Measurements from ENCODE around the gene FN1. TPM values are rescaled to one million over a fixed set of nuclear protein-coding genes. Genes with fewer than 3 reads are reported as not detected.

Gene FN1
- total and polyA plus RNA-seq, 3 donors from 2014 or later: 36.8 to 245 (median 66.3) TPM

DNA sequence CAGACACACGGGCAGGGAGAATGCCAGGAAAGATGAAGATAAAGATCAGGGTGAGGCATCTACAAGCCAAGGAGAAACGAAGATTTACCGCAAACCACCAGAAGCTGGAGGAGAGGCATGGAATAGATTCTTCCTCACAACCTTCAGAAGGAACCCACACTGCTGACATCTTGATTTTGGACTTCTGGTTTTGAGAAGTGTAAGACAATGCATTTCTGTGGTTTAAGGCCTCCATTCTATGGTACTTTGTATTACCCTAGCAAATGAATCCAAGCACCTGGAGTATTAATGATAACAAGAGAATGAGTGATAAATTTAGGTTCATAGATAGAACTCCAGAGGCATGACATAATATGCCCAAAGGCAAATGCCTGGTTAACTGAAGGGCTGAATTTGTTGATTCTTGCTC is 11.8 kb upstream of the FN1 start:
- no peak for DNase-seq
- no peaks in the 10 kb centered on the region for H3K27me3 ChIP-seq
- no peaks in the 10 kb centered on the region for H3K9me3 ChIP-seq
- WGBS, 2 donors: 80 to 95% methylated on average over 3 of the region's 3 CpGs
- no peaks in the 10 kb centered on the region for H3K36me3 ChIP-seq (ENCODE audit: low read depth, missing control alignments)
- TF ChIP-seq, protein P1, sequence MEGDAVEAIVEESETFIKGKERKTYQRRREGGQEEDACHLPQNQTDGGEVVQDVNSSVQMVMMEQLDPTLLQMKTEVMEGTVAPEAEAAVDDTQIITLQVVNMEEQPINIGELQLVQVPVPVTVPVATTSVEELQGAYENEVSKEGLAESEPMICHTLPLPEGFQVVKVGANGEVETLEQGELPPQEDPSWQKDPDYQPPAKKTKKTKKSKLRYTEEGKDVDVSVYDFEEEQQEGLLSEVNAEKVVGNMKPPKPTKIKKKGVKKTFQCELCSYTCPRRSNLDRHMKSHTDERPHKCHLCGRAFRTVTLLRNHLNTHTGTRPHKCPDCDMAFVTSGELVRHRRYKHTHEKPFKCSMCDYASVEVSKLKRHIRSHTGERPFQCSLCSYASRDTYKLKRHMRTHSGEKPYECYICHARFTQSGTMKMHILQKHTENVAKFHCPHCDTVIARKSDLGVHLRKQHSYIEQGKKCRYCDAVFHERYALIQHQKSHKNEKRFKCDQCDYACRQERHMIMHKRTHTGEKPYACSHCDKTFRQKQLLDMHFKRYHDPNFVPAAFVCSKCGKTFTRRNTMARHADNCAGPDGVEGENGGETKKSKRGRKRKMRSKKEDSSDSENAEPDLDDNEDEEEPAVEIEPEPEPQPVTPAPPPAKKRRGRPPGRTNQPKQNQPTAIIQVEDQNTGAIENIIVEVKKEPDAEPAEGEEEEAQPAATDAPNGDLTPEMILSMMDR (IDR thresholded peaks at IDR 0.05): no peak
- TF ChIP-seq POLR2A (IDR thresholded peaks at IDR 0.05): no peak
- no peak overlapping the region for H3K27ac ChIP-seq
- no peak overlapping the region for H3K4me3 ChIP-seq
- intact Hi-C loops (cut with DNase I; ENCODE audit: low total_unique reads): no loop called here
- no peaks in the 10 kb centered on the region for H3K4me1 ChIP-seq

DNA sequence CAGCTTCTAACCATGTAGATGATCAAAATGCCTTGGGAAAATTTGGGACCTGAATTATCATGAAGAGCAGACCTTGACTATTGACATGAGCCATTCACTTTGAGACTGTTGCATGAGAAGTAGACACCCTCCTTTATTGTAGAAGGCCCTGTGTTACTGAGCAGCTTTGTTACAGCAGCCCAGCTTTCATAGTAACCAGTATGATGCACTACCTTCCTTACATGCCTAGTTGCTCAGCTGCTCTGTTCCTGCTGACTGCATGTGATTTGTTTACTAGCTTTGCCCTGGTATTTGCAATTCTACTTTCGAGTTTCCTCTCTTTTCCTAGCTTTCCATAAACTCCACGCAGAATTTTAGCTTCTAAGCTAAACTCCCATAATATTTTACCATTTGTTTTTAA is 11.2 kb upstream of the FN1 start:
- intact Hi-C loops (cut with DNase I; ENCODE audit: low total_unique reads): no loop called here
- no peak overlapping the region for H3K4me3 ChIP-seq
- H3K27me3 ChIP-seq: no peaks in the 10 kb centered on the region
- DNase-seq: no peak
- no peaks in the 10 kb centered on the region for H3K36me3 ChIP-seq (ENCODE audit: low read depth, missing control alignments)
- no peak for TF ChIP-seq POLR2A (IDR thresholded peaks at IDR 0.05)
- TF ChIP-seq, protein P1 (IDR thresholded peaks at IDR 0.05): no peak
- WGBS, 2 donors: 85 to 87% methylated on average over 2 of the region's 2 CpGs
- H3K27ac ChIP-seq: no peak overlapping the region
- H3K4me1 ChIP-seq: no peaks in the 10 kb centered on the region
- no peaks in the 10 kb centered on the region for H3K9me3 ChIP-seq

DNA sequence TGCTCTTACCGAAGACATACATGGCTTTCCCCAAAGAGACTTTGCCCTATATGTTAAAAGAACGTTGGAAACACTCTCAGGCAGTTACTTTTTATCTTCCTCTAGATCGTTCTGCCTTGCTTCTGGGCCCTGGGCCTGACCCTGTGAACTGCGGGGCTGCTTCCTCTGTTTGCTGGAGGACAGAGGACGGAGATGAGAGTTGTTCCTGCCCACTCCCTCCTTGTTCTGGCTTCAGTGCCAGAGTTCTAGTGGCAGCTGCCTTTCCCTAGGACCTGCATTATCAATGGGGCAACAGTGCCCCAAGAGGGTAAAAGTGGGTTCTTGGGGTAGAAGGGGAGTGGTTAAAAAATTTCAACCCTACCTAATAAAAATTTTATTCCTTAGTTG is 6.5 kb upstream of the FN1 start:
- no peaks in the 10 kb centered on the region for H3K27me3 ChIP-seq
- TF ChIP-seq POLR2A (IDR thresholded peaks at IDR 0.05): no peak
- TF ChIP-seq, protein P1 (IDR thresholded peaks at IDR 0.05): no peak
- no peaks in the 10 kb centered on the region for H3K36me3 ChIP-seq (ENCODE audit: low read depth, missing control alignments)
- 52 to 60% methylated on average over 5 of the region's 5 CpGs for WGBS, 2 donors
- H3K4me1 ChIP-seq: no peaks in the 10 kb centered on the region
- intact Hi-C loops (cut with DNase I; ENCODE audit: low total_unique reads): no loop called here
- H3K9me3 ChIP-seq: no peaks in the 10 kb centered on the region
- no peak overlapping the region for H3K4me3 ChIP-seq
- DNase-seq: no peak
- H3K27ac ChIP-seq: no peak overlapping the region

DNA sequence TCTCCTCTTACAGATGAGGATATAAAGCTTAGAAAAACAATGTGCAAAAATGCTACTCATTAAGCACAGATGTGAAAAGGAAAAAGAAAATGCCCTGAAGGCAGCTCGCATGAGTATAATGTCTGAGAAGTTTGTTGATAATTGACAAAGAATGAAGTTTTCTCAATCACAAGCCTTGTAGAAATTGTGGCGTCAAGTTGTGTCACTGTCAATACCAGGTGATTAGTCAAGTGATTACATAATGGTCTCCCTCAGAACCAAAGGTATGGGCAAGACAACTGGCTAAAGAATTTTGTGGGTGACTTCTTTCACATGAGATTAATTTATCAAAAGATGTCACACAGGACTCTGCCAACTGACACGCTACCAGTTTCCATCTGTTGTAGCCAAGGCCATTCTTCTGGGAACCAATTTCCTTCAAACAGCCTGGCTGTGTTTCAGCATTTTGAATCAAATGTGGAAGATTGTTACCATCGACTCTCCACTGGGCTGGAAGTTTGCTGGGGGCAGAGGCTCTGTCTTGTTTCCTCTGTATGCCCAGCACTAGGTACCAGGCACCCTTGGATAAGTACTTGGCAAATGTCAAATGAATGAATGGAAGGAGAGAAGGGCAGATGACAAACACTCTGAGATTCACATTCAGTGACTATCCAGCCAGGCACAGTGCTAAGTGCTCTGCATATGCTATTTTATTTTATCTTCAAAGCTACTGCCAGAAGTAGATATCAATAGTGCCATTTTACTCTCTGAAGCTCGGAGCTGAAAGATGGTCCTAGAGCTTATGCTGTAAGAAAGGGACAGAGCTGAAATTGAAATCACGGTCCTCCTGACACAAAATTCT is 5.9 kb upstream of the FN1 start:
- WGBS, 2 donors: 76 to 87% methylated on average over 6 of the region's 6 CpGs
- Histone ChIP-seq H3K4me3 (no peak overlapping the region), H3K36me3 (ENCODE audit: low read depth, missing control alignments) (no peaks in the 10 kb centered on the region), H3K27me3 (no peaks in the 10 kb centered on the region), H3K4me1 (no peaks in the 10 kb centered on the region), H3K9me3 (no peaks in the 10 kb centered on the region), H3K27ac (no peak overlapping the region)
- intact Hi-C loops (cut with DNase I; ENCODE audit: low total_unique reads): no loop called here
- DNase-seq: no peak
- no peak for TF ChIP-seq POLR2A (IDR thresholded peaks at IDR 0.05)
- TF ChIP-seq, protein P1 (IDR thresholded peaks at IDR 0.05): no peak

All from testis (tissue), 3 donors.